Activated effector memory CD4-positive, alpha-beta T cell treated with Interleukin-2 at 50 U/mL for 16 hours (primary cell): Measurements from ENCODE around the gene ST8SIA6.
"Not testable (repeated sequence)": the region's sequence is repeated elsewhere in the genome, so short reads cannot be mapped to it uniquely, and the experiment has no call there.

Source experiments
- DNase-seq: peaks from one replicate; pipeline ENCODE4 v3.0.0-alpha.2; 2020

ST8SIA6 gene

GRCh38 chr10:17456032-17456548 lies 1.7 kb upstream of the ST8SIA6 start:
- no peak for DNase-seq

GRCh38 chr10:17455015-17455520 lies 673 bp upstream of the ST8SIA6 start:
- no peak for DNase-seq

GRCh38 chr10:17453373-17454091 lies 863 bp downstream of the ST8SIA6 start:
- DNase-seq = peak; percentile 22

- no peak for DNase-seq
Observed at GRCh38 chr10:17453035-17453372, 1.4 kb downstream of the ST8SIA6 start.

- DNase-seq = no peak
Observed at GRCh38 chr10:17452060-17452841, 2.1 kb downstream of the ST8SIA6 start.

GRCh38 chr10:17450024-17450423 lies 4.4 kb downstream of the ST8SIA6 start:
- no peak for DNase-seq

GRCh38 chr10:17445400-17445998 lies 8.9 kb downstream of the ST8SIA6 start:
- no peak for DNase-seq

- no peak for DNase-seq
Observed at GRCh38 chr10:17444388-17444714, 10.0 kb downstream of the ST8SIA6 start.

- no peak for DNase-seq
Observed at GRCh38 chr10:17443707-17444387, 10.5 kb downstream of the ST8SIA6 start.

GRCh38 chr10:17438583-17438982 lies 15.8 kb downstream of the ST8SIA6 start:
- no peak for DNase-seq

- not testable (repeated sequence) for DNase-seq
Observed at GRCh38 chr10:17436578-17436977, 17.8 kb downstream of the ST8SIA6 start.

GRCh38 chr10:17435953-17436352 lies 18.4 kb downstream of the ST8SIA6 start:
- no peak for DNase-seq

GRCh38 chr10:17435187-17435586 lies 19.2 kb downstream of the ST8SIA6 start:
- no peak for DNase-seq

GRCh38 chr10:17432723-17433122 lies 21.7 kb downstream of the ST8SIA6 start:
- no peak for DNase-seq

- DNase-seq = no peak
Observed at GRCh38 chr10:17431871-17432311, 22.5 kb downstream of the ST8SIA6 start.

GRCh38 chr10:17430647-17431355 lies 23.6 kb downstream of the ST8SIA6 start:
- peak; percentile 41 for DNase-seq

- no peak for DNase-seq
Observed at GRCh38 chr10:17429490-17429889, 24.9 kb downstream of the ST8SIA6 start.

GRCh38 chr10:17428351-17429097 lies 25.9 kb downstream of the ST8SIA6 start:
- peak; percentile 72 for DNase-seq

- DNase-seq = no peak
Observed at GRCh38 chr10:17427666-17428350, 26.6 kb downstream of the ST8SIA6 start.

GRCh38 chr10:17427201-17427600 lies 27.2 kb downstream of the ST8SIA6 start:
- no peak for DNase-seq

- DNase-seq = no peak
Observed at GRCh38 chr10:17426263-17426750, 28.1 kb downstream of the ST8SIA6 start.
